ENCODE results near the gene IL20RA.

Gene IL20RA, protein sequence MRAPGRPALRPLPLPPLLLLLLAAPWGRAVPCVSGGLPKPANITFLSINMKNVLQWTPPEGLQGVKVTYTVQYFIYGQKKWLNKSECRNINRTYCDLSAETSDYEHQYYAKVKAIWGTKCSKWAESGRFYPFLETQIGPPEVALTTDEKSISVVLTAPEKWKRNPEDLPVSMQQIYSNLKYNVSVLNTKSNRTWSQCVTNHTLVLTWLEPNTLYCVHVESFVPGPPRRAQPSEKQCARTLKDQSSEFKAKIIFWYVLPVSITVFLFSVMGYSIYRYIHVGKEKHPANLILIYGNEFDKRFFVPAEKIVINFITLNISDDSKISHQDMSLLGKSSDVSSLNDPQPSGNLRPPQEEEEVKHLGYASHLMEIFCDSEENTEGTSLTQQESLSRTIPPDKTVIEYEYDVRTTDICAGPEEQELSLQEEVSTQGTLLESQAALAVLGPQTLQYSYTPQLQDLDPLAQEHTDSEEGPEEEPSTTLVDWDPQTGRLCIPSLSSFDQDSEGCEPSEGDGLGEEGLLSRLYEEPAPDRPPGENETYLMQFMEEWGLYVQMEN

DNA sequence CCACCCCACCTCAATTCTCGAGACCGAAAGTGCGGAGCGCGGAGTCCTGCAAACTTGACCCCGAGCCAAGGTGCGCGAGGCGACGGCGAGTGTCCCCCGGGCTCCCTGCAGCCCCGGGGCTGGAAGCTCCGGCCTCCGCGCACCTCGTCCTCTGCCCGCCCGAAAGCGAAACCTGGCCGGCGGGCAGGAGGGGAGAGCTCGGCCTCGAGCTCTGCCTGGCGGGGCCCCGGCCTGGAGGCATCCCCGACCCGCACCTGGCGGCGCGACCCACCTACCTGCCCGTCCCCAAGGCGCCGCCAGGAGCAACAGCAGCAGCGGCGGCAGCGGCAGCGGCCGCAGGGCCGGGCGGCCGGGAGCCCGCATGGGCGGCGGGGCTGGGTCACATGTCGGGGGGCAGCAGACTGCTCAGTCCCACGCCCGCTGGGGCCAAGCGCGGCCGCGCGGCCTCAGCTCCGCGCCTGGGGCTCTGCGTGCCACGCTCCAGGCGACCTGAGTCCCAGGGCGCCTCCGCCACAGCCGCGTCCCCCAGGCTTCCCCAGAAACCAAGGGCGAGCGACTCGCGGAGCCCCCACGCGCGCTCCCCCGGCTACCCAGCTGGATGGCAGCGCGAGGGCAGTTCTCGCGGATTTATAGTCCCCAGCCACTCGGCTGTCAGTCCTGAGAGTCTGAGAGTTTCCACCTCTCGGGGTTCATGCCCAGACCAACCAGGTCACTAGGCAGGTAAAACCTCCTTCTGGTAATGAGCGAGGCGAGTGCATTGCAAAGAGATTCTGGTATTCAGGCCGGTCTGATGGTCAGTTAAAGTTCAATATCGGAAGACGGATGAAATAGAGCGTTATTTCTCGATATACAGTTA, at the start of gene IL20RA:
IL20RA (minus strand) TSS at position 600 of the 856 bp plus-strand sequence; CDS start at position 363, 237 bp downstream.
- TF ChIP-seq, protein P1, sequence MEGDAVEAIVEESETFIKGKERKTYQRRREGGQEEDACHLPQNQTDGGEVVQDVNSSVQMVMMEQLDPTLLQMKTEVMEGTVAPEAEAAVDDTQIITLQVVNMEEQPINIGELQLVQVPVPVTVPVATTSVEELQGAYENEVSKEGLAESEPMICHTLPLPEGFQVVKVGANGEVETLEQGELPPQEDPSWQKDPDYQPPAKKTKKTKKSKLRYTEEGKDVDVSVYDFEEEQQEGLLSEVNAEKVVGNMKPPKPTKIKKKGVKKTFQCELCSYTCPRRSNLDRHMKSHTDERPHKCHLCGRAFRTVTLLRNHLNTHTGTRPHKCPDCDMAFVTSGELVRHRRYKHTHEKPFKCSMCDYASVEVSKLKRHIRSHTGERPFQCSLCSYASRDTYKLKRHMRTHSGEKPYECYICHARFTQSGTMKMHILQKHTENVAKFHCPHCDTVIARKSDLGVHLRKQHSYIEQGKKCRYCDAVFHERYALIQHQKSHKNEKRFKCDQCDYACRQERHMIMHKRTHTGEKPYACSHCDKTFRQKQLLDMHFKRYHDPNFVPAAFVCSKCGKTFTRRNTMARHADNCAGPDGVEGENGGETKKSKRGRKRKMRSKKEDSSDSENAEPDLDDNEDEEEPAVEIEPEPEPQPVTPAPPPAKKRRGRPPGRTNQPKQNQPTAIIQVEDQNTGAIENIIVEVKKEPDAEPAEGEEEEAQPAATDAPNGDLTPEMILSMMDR (IDR thresholded peaks at IDR 0.05; ENCODE audit: extremely low read depth, insufficient read depth, missing control alignments) = no peak
- in situ Hi-C loops (cut with MboI; ENCODE audit: low pct_unique_long_range_greater_than_20kb, low sequenced_read_pairs, unreplicated experiment) = no loop called here
- peak; percentile 58 for DNase-seq (ENCODE audit: low spot score)

DNA sequence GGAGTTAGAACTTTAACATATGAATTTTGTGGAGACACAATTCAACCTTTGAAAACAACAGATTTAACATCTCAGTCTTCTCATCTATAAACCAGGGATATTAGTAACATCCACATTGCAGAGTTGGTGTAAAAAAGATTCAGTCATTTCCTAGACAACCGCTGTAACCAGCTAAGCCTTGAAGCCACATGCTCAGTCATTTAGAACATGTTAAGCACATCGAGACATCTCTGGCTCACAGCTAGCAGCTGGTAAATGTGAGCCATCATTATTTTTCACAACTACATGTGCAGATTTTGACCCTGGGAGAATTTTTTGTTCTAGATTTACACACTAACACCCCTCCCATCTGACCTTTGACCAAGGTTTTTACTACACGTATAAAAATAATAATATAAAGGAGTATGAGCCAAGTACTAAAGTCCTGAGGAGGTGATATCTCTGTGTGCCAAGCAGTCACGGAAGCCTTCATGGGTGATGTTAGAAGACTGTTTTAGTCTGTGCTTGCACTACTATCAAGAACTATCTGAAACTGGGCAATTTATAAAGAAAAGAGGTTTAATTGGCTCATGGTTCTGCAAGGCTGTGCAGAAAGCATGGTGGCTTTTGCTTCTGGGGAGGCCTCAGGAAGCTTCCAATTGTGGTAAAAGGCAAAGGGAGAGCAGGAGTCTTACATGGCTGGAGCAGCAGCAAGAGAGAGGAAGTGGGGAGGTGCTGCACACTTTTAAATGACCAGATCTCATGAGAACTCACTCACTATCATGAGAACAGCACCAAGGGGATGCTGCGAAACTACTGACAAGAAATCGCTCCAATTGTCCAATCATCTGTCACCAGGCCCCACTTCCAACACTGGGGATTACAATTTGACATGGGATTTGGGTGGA, 48.7 kb upstream of the IL20RA start:
- DNase-seq (ENCODE audit: low spot score) = peak; percentile 33
- in situ Hi-C loops (cut with MboI; ENCODE audit: low pct_unique_long_range_greater_than_20kb, low sequenced_read_pairs, unreplicated experiment) = loop anchor here (10.0 to 25.0 kb wide), 2 partner anchors 221 to 544 kb away; no protein-coding TSS in a partner anchor
- TF ChIP-seq, protein P1 (IDR thresholded peaks at IDR 0.05; ENCODE audit: extremely low read depth, insufficient read depth, missing control alignments) = no peak

DNA sequence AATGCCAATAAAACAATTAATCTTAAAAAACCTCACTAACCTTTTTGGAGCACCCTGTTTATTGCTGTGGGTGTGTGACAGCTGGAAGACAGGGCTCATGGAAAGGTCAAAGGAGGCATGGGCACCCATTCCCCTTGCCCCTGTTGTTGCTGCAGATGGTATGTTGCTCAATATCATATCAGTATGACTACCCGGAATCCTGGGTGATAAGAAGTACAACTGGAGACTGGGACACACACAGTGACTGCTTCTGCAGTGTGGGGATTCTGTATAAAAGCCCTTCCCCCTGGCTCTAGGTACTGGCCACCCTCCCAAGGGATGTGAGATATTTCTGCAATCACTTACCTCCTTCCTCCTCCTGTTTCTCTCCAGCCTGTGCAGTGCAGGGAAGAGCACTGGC, 47.3 kb upstream of the IL20RA start:
- TF ChIP-seq, protein P1 (IDR thresholded peaks at IDR 0.05; ENCODE audit: extremely low read depth, insufficient read depth, missing control alignments) = no peak
- no peak for DNase-seq (ENCODE audit: low spot score)
- in situ Hi-C loops (cut with MboI; ENCODE audit: low pct_unique_long_range_greater_than_20kb, low sequenced_read_pairs, unreplicated experiment) = loop anchor here (10.0 to 25.0 kb wide), 2 partner anchors 223 to 545 kb away; no protein-coding TSS in a partner anchor

DNA sequence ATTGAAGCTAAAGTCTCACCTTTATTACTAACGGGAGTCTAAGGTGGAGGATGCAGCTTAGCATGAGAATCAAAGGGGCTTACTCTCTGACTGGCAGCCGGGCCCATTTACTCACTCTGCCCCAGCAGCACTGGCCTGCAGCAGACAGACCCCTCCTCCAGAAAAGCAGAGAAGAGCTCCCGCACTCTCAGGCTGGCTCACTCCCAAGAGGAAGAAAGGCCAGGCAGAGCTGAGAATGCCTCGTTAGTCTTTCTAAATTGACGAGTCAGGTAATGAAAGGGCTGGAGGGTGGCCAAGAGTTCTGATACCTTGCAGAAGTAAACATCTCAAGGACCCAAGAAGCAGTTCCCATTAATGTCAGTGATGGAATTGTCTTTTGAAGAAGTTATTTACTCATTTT, 44.5 kb upstream of the IL20RA start:
- no peak for DNase-seq (ENCODE audit: low spot score)
- TF ChIP-seq, protein P1 (IDR thresholded peaks at IDR 0.05; ENCODE audit: extremely low read depth, insufficient read depth, missing control alignments) = no peak
- in situ Hi-C loops (cut with MboI; ENCODE audit: low pct_unique_long_range_greater_than_20kb, low sequenced_read_pairs, unreplicated experiment) = loop anchor here (25.0 kb wide), 1 partner anchor 548 kb away; no protein-coding TSS in a partner anchor

DNA sequence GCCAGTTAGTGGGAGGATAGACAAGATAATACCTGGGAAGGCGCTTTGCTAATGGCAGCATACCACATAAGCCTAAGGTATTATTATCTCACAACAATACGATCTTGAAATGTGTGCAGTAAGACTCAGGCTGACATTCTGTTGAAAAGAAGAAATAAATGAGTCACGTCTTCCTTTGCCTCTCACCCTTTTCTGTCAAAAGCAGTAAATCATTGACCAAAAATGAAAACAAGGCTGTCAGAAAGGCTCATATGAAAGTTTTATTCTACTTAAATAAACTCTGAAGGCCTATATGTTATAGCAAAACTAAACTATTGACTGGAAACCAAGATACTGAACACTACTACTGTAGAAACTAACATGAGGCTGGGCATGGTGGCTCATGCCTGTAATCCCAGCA, 43.1 kb upstream of the IL20RA start:
- in situ Hi-C loops (cut with MboI; ENCODE audit: low pct_unique_long_range_greater_than_20kb, low sequenced_read_pairs, unreplicated experiment) = loop anchor here (25.0 kb wide), 1 partner anchor 549 kb away; no protein-coding TSS in a partner anchor
- TF ChIP-seq, protein P1 (IDR thresholded peaks at IDR 0.05; ENCODE audit: extremely low read depth, insufficient read depth, missing control alignments) = no peak
- DNase-seq (ENCODE audit: low spot score) = no peak
